Activated CD4-positive, alpha-beta T cell treated with anti-CD3 and anti-CD28 coated beads for 48 hours (primary cell): ENCODE measurements around the gene SPANXC.
"Not testable (repeated sequence)": the region's sequence is repeated elsewhere in the genome, so short reads cannot be mapped to it uniquely, and the experiment has no call there.

ENCODE experiments used
- DNase-seq: peaks from one replicate; pipeline ENCODE4 v3.0.0-alpha.2; 2020

The SPANXC gene

DNA sequence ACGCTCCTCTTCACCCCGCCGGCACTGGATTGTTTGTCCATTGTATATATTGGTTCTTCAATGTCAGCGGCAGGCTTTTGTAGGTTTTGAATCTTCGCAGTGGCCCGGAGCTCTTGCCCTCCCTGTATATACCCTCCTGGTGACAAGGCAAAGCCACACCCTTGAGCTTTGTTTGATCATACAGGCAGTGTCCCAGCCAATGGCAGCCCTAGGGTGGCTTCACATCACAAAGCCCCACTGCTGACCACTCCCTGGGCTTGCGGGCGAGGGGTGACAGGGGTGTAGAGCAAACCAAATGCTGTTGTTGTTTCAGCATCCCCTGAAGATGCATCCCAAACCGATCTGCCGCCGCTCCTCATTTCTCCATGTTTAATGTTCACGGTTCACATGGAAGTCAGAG lies at the start of gene SPANXC:
Gene SPANXC (minus strand): TSS at position 101 of the 400 bp plus-strand sequence. CDS start 60 bp downstream, at position 41.
- not testable (repeated sequence) for DNase-seq

DNA sequence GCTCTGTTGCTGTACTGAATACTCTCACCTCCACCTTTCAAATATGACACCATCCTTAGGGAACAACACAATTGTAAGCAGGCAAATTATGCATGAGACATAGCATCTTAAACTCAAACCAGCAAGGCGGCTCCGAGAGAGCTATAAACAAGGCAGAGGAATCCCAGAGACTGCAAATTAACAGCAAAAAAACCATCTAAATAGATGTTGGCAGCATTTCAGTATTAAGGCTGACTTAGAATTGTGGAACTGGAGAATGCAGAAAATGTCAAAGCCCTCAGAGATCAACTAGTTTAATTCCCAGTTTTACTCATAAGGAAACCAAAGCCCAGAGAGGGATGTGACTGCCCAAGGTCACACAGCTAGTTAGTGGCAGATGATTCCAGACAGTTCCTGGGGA lies 37.2 kb upstream of the SPANXC start:
- no peak for DNase-seq

DNA sequence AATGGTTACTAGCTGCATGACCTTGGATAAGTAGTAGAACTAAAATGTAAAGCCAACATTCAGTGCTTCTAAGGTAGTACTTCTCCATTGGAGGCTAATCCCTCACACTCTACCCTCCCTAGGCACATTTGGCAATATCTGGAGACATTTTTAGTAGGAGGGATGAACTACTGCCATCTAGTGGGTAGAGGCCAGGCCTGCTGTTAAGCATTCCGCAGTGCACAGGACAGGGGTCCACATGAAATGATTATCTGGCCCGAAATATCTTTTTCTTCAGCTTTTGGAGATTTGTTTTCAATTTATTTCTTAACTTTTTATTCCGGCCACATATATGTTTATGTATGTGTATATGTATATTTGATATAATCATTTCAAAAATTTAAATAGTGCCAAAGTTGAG lies 36.0 kb upstream of the SPANXC start:
- no peak for DNase-seq

- no peak for DNase-seq
These were observed 15.8 kb upstream of the SPANXC start for GRCh38 chrX:141258080-141258479.

GRCh38 chrX:141221611-141222010 lies 20.7 kb downstream of the SPANXC start:
- no peak for DNase-seq

- DNase-seq = no peak
These were observed 21.8 kb downstream of the SPANXC start for GRCh38 chrX:141220342-141221008.

DNA sequence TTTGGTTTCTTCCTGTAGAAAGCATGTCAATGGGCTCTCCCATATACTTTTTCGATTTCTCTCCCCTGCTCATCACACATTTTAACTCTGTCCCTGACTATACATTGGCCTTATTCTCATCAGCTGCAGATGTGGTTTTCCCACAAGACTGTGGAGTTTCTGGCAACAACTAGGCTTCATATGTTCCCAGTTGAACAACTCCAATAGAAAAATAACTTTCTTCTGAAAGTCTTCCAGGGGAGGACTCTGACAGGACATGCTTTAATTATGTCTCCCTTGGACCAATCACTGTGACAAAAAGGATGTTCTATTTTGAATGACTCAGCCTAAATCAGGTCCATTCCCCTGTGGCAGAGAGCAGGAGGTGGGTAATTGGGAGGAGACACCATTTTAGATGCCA lies 28.1 kb downstream of the SPANXC start:
- DNase-seq = no peak

DNA sequence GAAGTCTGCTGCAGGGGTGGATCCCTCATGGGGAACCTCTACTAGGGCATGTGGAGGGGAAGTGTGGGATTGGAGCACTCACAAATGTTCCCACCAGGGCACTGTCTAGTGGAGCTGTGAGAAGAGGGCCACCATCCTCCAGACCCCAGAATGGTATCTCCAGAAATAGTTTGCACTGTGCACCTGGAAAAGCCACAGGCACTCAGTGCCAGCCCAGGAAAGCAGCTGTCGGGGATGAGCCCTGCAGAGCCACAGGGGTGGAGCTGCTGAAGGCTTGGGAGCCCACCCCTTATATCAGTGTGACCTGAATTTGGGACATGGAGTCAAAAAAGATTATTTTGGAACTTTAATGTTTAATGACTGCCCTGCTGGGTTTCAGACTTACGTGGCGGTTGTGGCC lies 40.4 kb downstream of the SPANXC start:
- DNase-seq = no peak
